ENCODE measurements around the gene CLASP1. TPM values are rescaled to one million over a fixed set of nuclear protein-coding genes. Genes with fewer than 3 reads are reported as not detected.

Gene CLASP1
- total RNA-seq, 4 donors from 2014 or later, result 43.0 to 53.9 (median 51.3) TPM

DNA sequence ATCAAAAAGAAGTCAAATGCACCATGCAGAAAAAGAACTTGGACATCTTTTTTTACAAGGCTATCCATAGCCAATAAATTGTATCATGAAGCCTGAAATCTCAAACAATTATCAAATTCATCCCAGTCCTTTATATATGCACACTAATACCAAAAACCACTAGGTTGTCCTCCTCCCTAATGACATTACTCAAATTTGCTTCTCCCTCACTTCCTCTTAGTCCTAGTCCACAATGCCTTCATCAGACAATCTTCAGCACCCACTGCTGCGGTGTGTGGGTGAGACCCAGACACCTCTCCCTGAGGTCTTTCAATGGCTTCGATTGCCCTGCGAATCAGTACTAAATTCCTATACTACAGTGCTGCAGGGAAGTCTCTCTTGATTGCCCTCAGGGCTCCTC lies 58.1 kb downstream of the CLASP1 start:
- Histone ChIP-seq H3K27me3 (no peaks in the 10 kb centered on the region), H3K4me3 (no peak overlapping the region), H3K36me3 (no peaks in the 10 kb centered on the region), H3K4me1 (peaks cover 0 to 8% (median 4%) of the 10 kb centered on the region in 4 donors), H3K27ac (no peak overlapping the region), H3K9me3 (no peaks in the 10 kb centered on the region)
- 97 to 100% methylated on average over 2 to 3 of the region's 3 CpGs for WGBS, 2 donors (ENCODE audit: low coverage in 1 of 2)
- in situ Hi-C loops (cut with MboI; ENCODE audit: low pct_ligation_motif_present in 1 of 4, low pct_unique_long_range_greater_than_20kb in 1 of 4, low sequenced_read_pairs in 3 of 4) (no loop called here), intact Hi-C loops (cut with DNase I; ENCODE audit: low total_unique reads) (no loop called here)
- no peak for DNase-seq
- TF ChIP-seq EP300 (IDR thresholded peaks at IDR 0.05; ENCODE audit: low read depth) (no peak), POLR2AphosphoS5 (IDR thresholded peaks at IDR 0.05) (no peak), POLR2A (IDR thresholded peaks at IDR 0.05) (no peak)
- TF ChIP-seq, protein P1, sequence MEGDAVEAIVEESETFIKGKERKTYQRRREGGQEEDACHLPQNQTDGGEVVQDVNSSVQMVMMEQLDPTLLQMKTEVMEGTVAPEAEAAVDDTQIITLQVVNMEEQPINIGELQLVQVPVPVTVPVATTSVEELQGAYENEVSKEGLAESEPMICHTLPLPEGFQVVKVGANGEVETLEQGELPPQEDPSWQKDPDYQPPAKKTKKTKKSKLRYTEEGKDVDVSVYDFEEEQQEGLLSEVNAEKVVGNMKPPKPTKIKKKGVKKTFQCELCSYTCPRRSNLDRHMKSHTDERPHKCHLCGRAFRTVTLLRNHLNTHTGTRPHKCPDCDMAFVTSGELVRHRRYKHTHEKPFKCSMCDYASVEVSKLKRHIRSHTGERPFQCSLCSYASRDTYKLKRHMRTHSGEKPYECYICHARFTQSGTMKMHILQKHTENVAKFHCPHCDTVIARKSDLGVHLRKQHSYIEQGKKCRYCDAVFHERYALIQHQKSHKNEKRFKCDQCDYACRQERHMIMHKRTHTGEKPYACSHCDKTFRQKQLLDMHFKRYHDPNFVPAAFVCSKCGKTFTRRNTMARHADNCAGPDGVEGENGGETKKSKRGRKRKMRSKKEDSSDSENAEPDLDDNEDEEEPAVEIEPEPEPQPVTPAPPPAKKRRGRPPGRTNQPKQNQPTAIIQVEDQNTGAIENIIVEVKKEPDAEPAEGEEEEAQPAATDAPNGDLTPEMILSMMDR (IDR thresholded peaks at IDR 0.05), result no peak

DNA sequence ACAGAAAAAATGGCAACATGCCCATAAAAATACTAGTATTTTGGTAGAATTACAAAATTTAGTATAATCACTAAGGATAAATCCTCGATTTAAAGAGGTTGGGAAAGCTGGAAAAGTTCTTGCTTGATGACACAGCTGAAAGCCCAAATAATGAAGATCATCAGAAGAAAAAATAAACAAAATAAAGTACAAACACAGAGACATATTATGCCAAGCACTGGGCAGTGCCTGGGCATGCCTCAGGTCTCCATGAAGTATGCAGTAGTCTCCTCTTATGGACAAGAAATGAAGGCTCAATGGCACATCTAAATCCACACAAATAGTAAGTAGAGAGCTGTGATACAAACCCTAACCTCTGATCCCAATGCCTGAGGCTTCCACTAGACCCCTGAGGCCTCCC lies 60.9 kb downstream of the CLASP1 start:
- Histone ChIP-seq H3K4me1 (peaks cover 0 to 9% (median 0%) of the 10 kb centered on the region in 4 donors), H3K27ac (no peak overlapping the region), H3K36me3 (no peaks in the 10 kb centered on the region), H3K27me3 (no peaks in the 10 kb centered on the region), H3K9me3 (no peaks in the 10 kb centered on the region), H3K4me3 (no peak overlapping the region)
- TF ChIP-seq POLR2AphosphoS5 (IDR thresholded peaks at IDR 0.05), result no peak
- no peak for TF ChIP-seq EP300 (IDR thresholded peaks at IDR 0.05; ENCODE audit: low read depth)
- TF ChIP-seq, protein P1 (IDR thresholded peaks at IDR 0.05), result no peak
- TF ChIP-seq POLR2A (IDR thresholded peaks at IDR 0.05), result no peak
- intact Hi-C loops (cut with DNase I; ENCODE audit: low total_unique reads) (no loop called here), in situ Hi-C loops (cut with MboI; ENCODE audit: low pct_ligation_motif_present in 1 of 4, low pct_unique_long_range_greater_than_20kb in 1 of 4, low sequenced_read_pairs in 3 of 4) (no loop called here)
- DNase-seq, result no peak
- WGBS, 2 donors (ENCODE audit: low coverage in 1 of 2), result 30 to 76% methylated on average over 1 of the region's 1 CpG

DNA sequence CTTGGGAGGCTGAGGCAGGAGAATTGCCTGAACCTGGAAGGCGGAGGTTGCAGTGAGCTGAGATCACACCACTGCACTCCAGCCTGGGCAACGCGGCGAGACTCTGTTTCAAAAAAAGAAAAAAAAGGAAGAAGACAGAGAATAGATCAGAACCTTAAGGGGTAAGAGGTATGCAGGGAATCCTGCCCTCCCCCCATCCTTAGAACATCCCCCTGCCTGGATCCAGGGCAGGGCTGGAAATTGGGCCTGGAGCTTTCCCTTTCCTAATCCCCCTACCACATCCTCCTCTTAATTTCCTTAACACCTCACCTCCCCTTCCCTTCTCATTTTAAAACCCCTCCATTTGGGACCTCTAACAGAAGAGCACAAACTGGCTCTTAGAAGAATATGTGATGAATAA lies 62.1 kb downstream of the CLASP1 start:
- TF ChIP-seq, protein P1 (IDR thresholded peaks at IDR 0.05), result no peak
- TF ChIP-seq POLR2AphosphoS5 (IDR thresholded peaks at IDR 0.05) (no peak), POLR2A (IDR thresholded peaks at IDR 0.05) (no peak), EP300 (IDR thresholded peaks at IDR 0.05; ENCODE audit: low read depth) (no peak)
- intact Hi-C loops (cut with DNase I; ENCODE audit: low total_unique reads) (no loop called here), in situ Hi-C loops (cut with MboI; ENCODE audit: low pct_ligation_motif_present in 1 of 4, low pct_unique_long_range_greater_than_20kb in 1 of 4, low sequenced_read_pairs in 3 of 4) (no loop called here)
- no peak for DNase-seq
- Histone ChIP-seq H3K9me3 (no peaks in the 10 kb centered on the region), H3K4me1 (peaks cover 0 to 9% (median 0%) of the 10 kb centered on the region in 4 donors), H3K27ac (no peak overlapping the region), H3K36me3 (no peaks in the 10 kb centered on the region), H3K4me3 (no peak overlapping the region), H3K27me3 (no peaks in the 10 kb centered on the region)
- WGBS, 2 donors (ENCODE audit: low coverage in 1 of 2), result 93 to 99% methylated on average over 3 to 4 of the region's 4 CpGs

DNA sequence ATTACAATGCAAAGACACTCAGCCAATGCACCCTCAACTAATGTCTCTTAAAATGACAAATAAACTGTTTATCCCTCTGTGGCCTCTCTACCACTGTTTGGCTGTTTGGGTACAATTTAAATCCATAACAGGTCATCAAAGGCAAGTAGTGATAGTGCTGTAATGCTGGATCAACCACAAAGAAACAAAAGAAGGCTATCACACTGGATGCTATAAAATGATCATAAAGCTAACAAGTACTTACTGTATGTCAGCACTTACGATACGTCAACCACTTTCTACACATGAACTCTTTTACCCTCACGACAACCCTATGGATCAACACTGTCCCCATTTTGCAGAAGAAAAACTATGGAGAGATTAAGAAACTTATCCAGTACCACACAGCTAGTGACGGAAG lies 64.5 kb downstream of the CLASP1 start:
- in situ Hi-C loops (cut with MboI; ENCODE audit: low pct_ligation_motif_present in 1 of 4, low pct_unique_long_range_greater_than_20kb in 1 of 4, low sequenced_read_pairs in 3 of 4) (no loop called here), intact Hi-C loops (cut with DNase I; ENCODE audit: low total_unique reads) (no loop called here)
- Histone ChIP-seq H3K27me3 (no peaks in the 10 kb centered on the region), H3K36me3 (no peaks in the 10 kb centered on the region), H3K9me3 (no peaks in the 10 kb centered on the region), H3K27ac (no peak overlapping the region), H3K4me1 (peaks cover 0 to 9% (median 3%) of the 10 kb centered on the region in 4 donors), H3K4me3 (no peak overlapping the region)
- WGBS, 2 donors (ENCODE audit: low coverage in 1 of 2), result 63 to 70% methylated on average over 4 of the region's 4 CpGs
- no peak for TF ChIP-seq EP300 (IDR thresholded peaks at IDR 0.05; ENCODE audit: low read depth)
- TF ChIP-seq POLR2AphosphoS5 (IDR thresholded peaks at IDR 0.05), result no peak
- no peak for TF ChIP-seq POLR2A (IDR thresholded peaks at IDR 0.05)
- TF ChIP-seq, protein P1 (IDR thresholded peaks at IDR 0.05), result no peak
- no peak for DNase-seq
